ENCODE results near the gene ETDB.

ETDB gene

DNA sequence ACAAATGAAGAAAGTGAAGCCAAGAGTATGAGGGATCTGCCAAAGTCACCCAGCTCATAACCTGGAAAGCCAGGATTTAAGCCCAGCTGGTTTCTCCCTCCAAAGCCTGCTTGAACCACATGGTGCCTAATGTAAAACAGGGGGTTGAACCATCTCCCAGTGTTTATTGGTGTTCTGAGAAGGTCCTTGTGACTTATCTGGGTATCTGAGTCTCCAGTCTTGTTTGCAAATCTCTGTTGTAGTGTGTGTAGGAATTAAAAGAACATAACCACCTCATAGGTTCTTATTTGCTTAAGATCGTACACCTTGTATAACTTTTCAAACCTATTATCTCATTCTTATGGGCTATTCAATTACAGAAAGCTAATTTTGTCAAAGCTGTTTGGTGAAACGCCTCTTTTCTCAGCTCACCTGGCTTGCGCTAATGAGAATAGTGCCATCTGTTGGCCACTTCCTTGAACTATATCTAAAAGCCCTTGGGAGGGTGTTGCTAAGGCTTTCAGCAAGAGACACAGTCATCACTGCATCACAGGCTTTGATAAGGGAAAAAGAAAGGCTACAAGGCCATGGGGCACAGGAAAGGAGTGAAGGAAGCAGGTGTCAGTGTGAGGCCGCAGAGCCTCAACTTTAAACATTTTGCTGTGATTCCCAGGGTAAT is 34.0 kb downstream of the ETDB start:
- Histone ChIP-seq H4K20me1 (ENCODE audit: insufficient read depth, low read length) (no peaks in the 10 kb centered on the region), H3K79me2 (ENCODE audit: low read length) (no peaks in the 10 kb centered on the region), H3K9ac (ENCODE audit: low read length) (no peak overlapping the region), H3K4me1 (ENCODE audit: low read length) (no peaks in the 10 kb centered on the region), H3K4me2 (ENCODE audit: low read depth, low read length) (no peak overlapping the region), H3K27ac (ENCODE audit: low read length) (no peak overlapping the region), H3K9me2 (replicated peaks; ENCODE audit: insufficient read depth, low read length) (no peaks in the 10 kb centered on the region), H3F3A (ENCODE audit: insufficient read depth, low read length) (no peaks in the 10 kb centered on the region), H3K4me3 (ENCODE audit: low read length) (no peak overlapping the region), H3K27me3 (replicated peaks; ENCODE audit: insufficient read depth, low read length) (no peaks in the 10 kb centered on the region), H3K36me3 (replicated peaks; ENCODE audit: insufficient read depth, low read length) (no peaks in the 10 kb centered on the region), H3K9me3 (replicated peaks; ENCODE audit: insufficient read depth, low read length) (no peaks in the 10 kb centered on the region), H2AFZ (ENCODE audit: low read length) (peak overlapping the region; percentile 37)
- TF ChIP-seq EZH2phosphoT487 (IDR thresholded peaks at IDR 0.05; ENCODE audit: low read length) (no peak), EZH2 (optimal IDR thresholded peaks at IDR 0.05; ENCODE audit: low read depth, low read length) (no peak)
- TF ChIP-seq, protein P1, sequence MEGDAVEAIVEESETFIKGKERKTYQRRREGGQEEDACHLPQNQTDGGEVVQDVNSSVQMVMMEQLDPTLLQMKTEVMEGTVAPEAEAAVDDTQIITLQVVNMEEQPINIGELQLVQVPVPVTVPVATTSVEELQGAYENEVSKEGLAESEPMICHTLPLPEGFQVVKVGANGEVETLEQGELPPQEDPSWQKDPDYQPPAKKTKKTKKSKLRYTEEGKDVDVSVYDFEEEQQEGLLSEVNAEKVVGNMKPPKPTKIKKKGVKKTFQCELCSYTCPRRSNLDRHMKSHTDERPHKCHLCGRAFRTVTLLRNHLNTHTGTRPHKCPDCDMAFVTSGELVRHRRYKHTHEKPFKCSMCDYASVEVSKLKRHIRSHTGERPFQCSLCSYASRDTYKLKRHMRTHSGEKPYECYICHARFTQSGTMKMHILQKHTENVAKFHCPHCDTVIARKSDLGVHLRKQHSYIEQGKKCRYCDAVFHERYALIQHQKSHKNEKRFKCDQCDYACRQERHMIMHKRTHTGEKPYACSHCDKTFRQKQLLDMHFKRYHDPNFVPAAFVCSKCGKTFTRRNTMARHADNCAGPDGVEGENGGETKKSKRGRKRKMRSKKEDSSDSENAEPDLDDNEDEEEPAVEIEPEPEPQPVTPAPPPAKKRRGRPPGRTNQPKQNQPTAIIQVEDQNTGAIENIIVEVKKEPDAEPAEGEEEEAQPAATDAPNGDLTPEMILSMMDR (IDR thresholded peaks at IDR 0.05; ENCODE audit: low read length): peak; percentile 74
- DNase-seq: peak; percentile 83

DNA sequence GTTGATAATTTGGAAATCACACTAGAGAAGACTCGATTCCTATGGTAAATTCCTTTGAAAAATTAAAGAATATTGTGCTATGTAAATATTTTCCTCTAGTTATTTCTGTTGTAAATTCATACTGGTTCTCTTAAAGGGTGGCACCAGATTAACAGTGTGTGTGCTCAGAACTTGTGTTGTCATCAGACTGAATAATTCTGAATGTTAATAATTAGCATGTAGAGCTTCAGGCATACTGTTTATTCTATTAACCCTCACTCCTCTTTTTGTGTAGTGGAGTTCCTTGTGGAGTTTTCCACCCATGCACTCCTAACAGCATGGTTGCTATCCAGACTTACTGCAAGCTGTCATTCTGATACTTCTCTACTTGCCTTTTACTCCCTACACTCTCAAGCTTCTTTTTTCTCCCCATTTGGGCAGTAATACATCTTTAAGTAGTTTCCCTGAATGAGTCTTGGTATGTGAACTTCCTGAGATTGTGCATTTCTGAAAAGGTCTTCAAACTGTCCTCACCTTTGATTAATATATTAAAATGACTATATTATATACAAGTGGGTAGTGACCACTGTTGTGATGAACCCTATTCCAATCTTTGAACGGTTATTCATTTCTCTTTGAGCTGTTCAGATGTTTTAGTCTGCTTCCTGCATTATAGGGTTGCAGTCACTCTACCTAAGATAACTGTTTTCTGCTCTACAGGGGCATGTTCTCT is 38.5 kb downstream of the ETDB start:
- Histone ChIP-seq H3K9me2 (replicated peaks; ENCODE audit: insufficient read depth, low read length) (no peaks in the 10 kb centered on the region), H3F3A (ENCODE audit: insufficient read depth, low read length) (no peaks in the 10 kb centered on the region)
- TF ChIP-seq, protein P1 (IDR thresholded peaks at IDR 0.05; ENCODE audit: low read length): no peak
- no peak for TF ChIP-seq EZH2phosphoT487 (IDR thresholded peaks at IDR 0.05; ENCODE audit: low read length)
- no peak for TF ChIP-seq EZH2 (optimal IDR thresholded peaks at IDR 0.05; ENCODE audit: low read depth, low read length)

More for the DNA sequence above, 38.5 kb downstream of the ETDB start:
- H3K79me2 ChIP-seq (ENCODE audit: low read length): no peaks in the 10 kb centered on the region
- H4K20me1 ChIP-seq (ENCODE audit: insufficient read depth, low read length): no peaks in the 10 kb centered on the region
- no peak overlapping the region for H2AFZ ChIP-seq (ENCODE audit: low read length)
- H3K4me2 ChIP-seq (ENCODE audit: low read depth, low read length): no peak overlapping the region
- no peak overlapping the region for H3K9ac ChIP-seq (ENCODE audit: low read length)
- no peaks in the 10 kb centered on the region for H3K4me1 ChIP-seq (ENCODE audit: low read length)
- no peaks in the 10 kb centered on the region for H3K9me3 ChIP-seq (replicated peaks; ENCODE audit: insufficient read depth, low read length)
- DNase-seq: no peak
- no peak overlapping the region for H3K4me3 ChIP-seq (ENCODE audit: low read length)
- H3K27ac ChIP-seq (ENCODE audit: low read length): no peak overlapping the region
- H3K27me3 ChIP-seq (replicated peaks; ENCODE audit: insufficient read depth, low read length): no peaks in the 10 kb centered on the region
- H3K36me3 ChIP-seq (replicated peaks; ENCODE audit: insufficient read depth, low read length): no peaks in the 10 kb centered on the region
